K562 (cell line): ENCODE data around the gene CFAP157. TPM values are rescaled to one million over a fixed set of nuclear protein-coding genes. Genes with fewer than 3 reads are reported as not detected.

Experiments
- CAMTA2 ChIP-seq: fragments of 250-450 bp; sonication (Bioruptor Pico); conservative IDR thresholded peaks from 2 replicates; pipeline ENCODE4 v1.5.1; 2022
- DMBX1 ChIP-seq: fragments of 250-450 bp; sonication (Bioruptor Pico); IDR thresholded peaks from 2 replicates; pipeline ENCODE4 v1.8.0; 2022; ENCODE audit warnings: inconsistent platforms, mild to moderate bottlenecking, moderate library complexity, borderline replicate concordance
- E2F8 ChIP-seq: fragments of 450-650 bp; IDR thresholded peaks from 2 replicates; pipeline ENCODE4 v1.7.1; 2018; ENCODE audit warnings: mild to moderate bottlenecking, low read depth; ENCODE audit not compliant: partially characterized antibody
- EGR1 ChIP-seq: fragments of 450-650 bp; conservative IDR thresholded peaks from 2 replicates; pipeline ENCODE4 v1.6.1; 2017; ENCODE audit warnings: mild to moderate bottlenecking
- PHB ChIP-seq: fragments of 250-450 bp; sonication (Bioruptor Pico); IDR thresholded peaks from 2 replicates; pipeline ENCODE4 v1.5.0; 2021
- POLR2B ChIP-seq: fragments of 450-650 bp; IDR thresholded peaks from 2 replicates; pipeline ENCODE4 v1.6.1; 2018; ENCODE audit warnings: low read depth; ENCODE audit not compliant: partially characterized antibody
- PRDM10 ChIP-seq: fragments of 450-650 bp; IDR thresholded peaks from 2 replicates; pipeline ENCODE4 v1.6.1; 2018; ENCODE audit not compliant: partially characterized antibody
- RAD51 ChIP-seq: fragments of 450-650 bp; IDR thresholded peaks from 2 replicates; pipeline ENCODE4 v1.7.1; 2016; ENCODE audit warnings: low read depth, mild to moderate bottlenecking, borderline replicate concordance
- SAP30 ChIP-seq: fragments of 200-600 bp; sonication (generic); IDR thresholded peaks from 2 replicates; pipeline ENCODE4 v1.6.1; 2012; ENCODE audit warnings: borderline replicate concordance, low read depth, mild to moderate bottlenecking, moderate library complexity, low read length, control low read depth, inconsistent platforms; ENCODE audit not compliant: insufficient read depth, poor library complexity, severe bottlenecking
- ZFP91 ChIP-seq: sonication (generic); formaldehyde crosslinking; IDR thresholded peaks from 2 replicates; pipeline ENCODE4 v1.8.0; 2022; ENCODE audit warnings: mild to moderate bottlenecking, missing genetic modification reagents
- polyA plus RNA-seq, 8 experiments: library from polyadenylated mRNA; depleted of rRNA in 4 of 8; stranded (reverse) in 5 of 8; unstranded in 3 of 8; fragments of >200 nt; fragmentation: Nextera tagmentation in 2 of 8; fragmentation: Illumina TruSeq in 1 of 8; extraction: Ambion mirVana in 2 of 8; extraction: Trizol in 1 of 8; gene quantifications; 2 replicates each; pipeline versions ENCODE4 v1.2.1 to v1.2.3, GENCODE V29; 2011 to 2014; ENCODE audit warnings: inconsistent platforms in 1 of 8, missing spikeins in 1 of 8
- total RNA-seq, 7 experiments: library from RNA; depleted of rRNA in 6 of 7; stranded (reverse); fragments of >200 nt in 6 of 7; fragmentation: Illumina TruSeq in 2 of 7; extraction: Trizol in 2 of 7; gene quantifications; 2 replicates each; pipeline versions ENCODE4 v1.2.1 to v1.2.3, GENCODE V29; 2011 to 2021; ENCODE audit warnings: low replicate concordance in 1 of 7

CFAP157 gene
- total and polyA plus RNA-seq, 9 of the 15 experiments (the other 6 are each of a cell fraction or from before 2014, with no cell fraction given), result 0.03 TPM; not detected in 8

GRCh38 chr9:127706836-127707241, at the start of gene CFAP157 (continued):
- no peak for TF ChIP-seq E2F8
- TF ChIP-seq POLR2B, result no peak
- TF ChIP-seq DMBX1 (CRISPR knock-in tag), result no peak
- TF ChIP-seq PRDM10, result no peak
- no peak for TF ChIP-seq CAMTA2 (CRISPR knock-in tag)
- no peak for TF ChIP-seq EGR1
- TF ChIP-seq PHB, result no peak
- peak; percentile 90 for TF ChIP-seq ZFP91 (CRISPR knock-in tag)
- no peak for TF ChIP-seq RAD51
- TF ChIP-seq SAP30, result no peak
